ENCODE measurements around the gene MTFR2. TPM values are rescaled to one million over a fixed set of nuclear protein-coding genes. Genes with fewer than 3 reads are reported as not detected.

Gene MTFR2
- total and polyA plus RNA-seq, 2 of the 13 experiments (the other 11 are each of a cell fraction or from before 2014, with no cell fraction given), result 6.7 to 10.7 TPM

- no TSS peak for BruUV-seq (replicated peaks)
- in situ Hi-C loops (cut with HindIII; ENCODE audit: extremely low pct_ligation_motif_present, low pct_unique_long_range_greater_than_20kb), result no loop called here
- WGBS (ENCODE audit: low lambda C conversion rate), result 55% methylated on average over 5 of the region's 5 CpGs
Observed at GRCh38 chr6:136213012-136213539, 37.0 kb downstream of the MTFR2 start.

More at GRCh38 chr6:136213012-136213539, 37.0 kb downstream of the MTFR2 start:
- ChIA-PET CTCF (ENCODE audit: low intra/inter-chr PET ratio, low total read pairs) (no interaction called here), POLR2A (no interaction called here)
- Histone ChIP-seq H3K4me1 (ENCODE audit: insufficient read depth, low read length) (no peaks in the 10 kb centered on the region), H3K79me2 (ENCODE audit: insufficient read depth, low read length) (no peaks in the 10 kb centered on the region), H4K20me1 (ENCODE audit: insufficient read depth, low read length) (no peaks in the 10 kb centered on the region), H3K27ac (ENCODE audit: extremely low read length, insufficient read depth, low read length) (no peak overlapping the region), H2AFZ (ENCODE audit: low read length) (no peak overlapping the region), H3K27me3 (ENCODE audit: control insufficient read depth in 1 of 2, insufficient read depth in 2 of 2, low read length in 2 of 2) (no peaks in the 10 kb centered on the region), H3K4me3 (replicated peaks in 1 of 3; ENCODE audit: insufficient read depth in 1 of 3, low read depth in 2 of 3, low read length in 3 of 3) (no peak overlapping the region), H3K9me3 (ENCODE audit: low read length) (no peaks in the 10 kb centered on the region), H3K4me2 (ENCODE audit: low read depth, low read length) (no peak overlapping the region), H3K36me3 (replicated peaks in 1 of 2; ENCODE audit: control insufficient read depth in 1 of 2, insufficient read depth in 2 of 2, low read length in 2 of 2) (no peaks in the 10 kb centered on the region), H3K9ac (ENCODE audit: insufficient read depth, low read depth, low read length) (no peak overlapping the region)
- no peak for TF ChIP-seq ZSCAN20 (CRISPR knock-in tag; IDR thresholded peaks at IDR 0.05; ENCODE audit: borderline replicate concordance)
- no peak for TF ChIP-seq KAT7 (CRISPR knock-in tag; IDR thresholded peaks at IDR 0.05; ENCODE audit: borderline replicate concordance)
- TF ChIP-seq ZNF101 (CRISPR knock-in tag; IDR thresholded peaks at IDR 0.05; ENCODE audit: borderline replicate concordance, low read depth), result no peak
- TF ChIP-seq ZNF136 (CRISPR knock-in tag; IDR thresholded peaks at IDR 0.05; ENCODE audit: low read depth), result no peak
- TF ChIP-seq IRF1 (CRISPR knock-in tag; IDR thresholded peaks at IDR 0.05; ENCODE audit: low read depth), result no peak
- TF ChIP-seq ZNF713 (CRISPR knock-in tag; IDR thresholded peaks at IDR 0.05), result no peak
- no peak for TF ChIP-seq HNF1A (IDR thresholded peaks at IDR 0.05; ENCODE audit: low read depth)
- no peak for TF ChIP-seq HNF1A (CRISPR knock-in tag; IDR thresholded peaks at IDR 0.05; ENCODE audit: borderline replicate concordance)
- TF ChIP-seq ZMAT5 (CRISPR knock-in tag; IDR thresholded peaks at IDR 0.05; ENCODE audit: borderline replicate concordance, low read depth), result no peak
- no peak for TF ChIP-seq NR2F2 (IDR thresholded peaks at IDR 0.05; ENCODE audit: borderline replicate concordance, low read depth)
- no peak for TF ChIP-seq ZNF510 (CRISPR knock-in tag; IDR thresholded peaks at IDR 0.05; ENCODE audit: low read depth)
- ATAC-seq, result no peak
- intact Hi-C loops (cut with micrococcal nuclease; ENCODE audit: unreplicated experiment), result no loop called here
- DNase-seq (ENCODE audit: low spot score), result no peak
- no peak for FAIRE-seq

Measured in HepG2 (cell line).